Stimulated activated CD8-positive, alpha-beta memory T cell treated with anti-CD3 and anti-CD28 coated beads, Interleukin-12 subunit alpha, Interleukin-12 subunit beta, amount 100 ng/mL, for 24 hours (primary cell): ENCODE results near the gene PTPRG.
A peak's percentile ranks its signal among the peaks of the same experiment; 100 is the strongest.

Experiments used
- DNase-seq: peaks from one replicate; pipeline ENCODE4 v3.0.0-alpha.2; 2020; ENCODE audit errors: extremely low read depth

Gene PTPRG

DNA sequence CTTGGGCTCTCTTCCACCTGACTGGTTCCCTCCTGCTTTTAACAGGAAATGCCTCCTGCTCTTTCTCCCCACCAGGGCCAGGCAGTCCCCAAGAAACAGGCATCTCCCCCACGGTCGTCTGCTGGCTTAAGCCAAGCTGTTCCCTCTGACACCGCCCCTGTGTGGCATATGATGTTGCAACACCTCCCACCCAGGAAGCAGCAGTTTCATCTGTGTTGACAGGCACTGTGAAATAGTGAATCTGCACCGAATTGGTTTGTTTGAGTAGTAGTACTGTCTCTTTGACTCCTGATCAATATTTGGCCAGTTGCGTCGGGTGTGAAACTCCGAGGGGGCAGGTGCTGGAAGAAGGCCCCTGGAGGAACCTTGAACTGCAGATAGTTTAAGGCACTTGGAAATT is 623.2 kb downstream of the PTPRG start:
- no peak for DNase-seq

DNA sequence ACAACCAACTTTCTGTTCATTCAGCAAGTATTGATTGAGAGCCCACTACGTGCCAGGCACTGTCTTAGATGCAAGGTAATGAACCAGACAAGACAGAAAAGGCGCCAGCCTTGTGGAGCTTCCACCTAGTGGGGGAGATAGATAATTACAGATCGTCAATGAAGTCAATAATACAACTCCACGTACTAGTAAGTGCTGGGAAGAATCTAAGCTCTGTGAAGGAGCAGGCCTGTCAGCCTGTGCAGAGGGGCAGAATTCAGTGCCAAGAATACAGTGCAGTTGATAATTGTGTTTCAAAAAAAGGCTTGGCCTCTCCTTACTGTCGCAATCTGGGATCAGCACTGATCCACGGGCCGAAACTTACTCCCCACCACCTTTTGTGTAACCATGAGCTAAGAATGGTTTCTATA is 625.7 kb downstream of the PTPRG start:
- no peak for DNase-seq

DNA sequence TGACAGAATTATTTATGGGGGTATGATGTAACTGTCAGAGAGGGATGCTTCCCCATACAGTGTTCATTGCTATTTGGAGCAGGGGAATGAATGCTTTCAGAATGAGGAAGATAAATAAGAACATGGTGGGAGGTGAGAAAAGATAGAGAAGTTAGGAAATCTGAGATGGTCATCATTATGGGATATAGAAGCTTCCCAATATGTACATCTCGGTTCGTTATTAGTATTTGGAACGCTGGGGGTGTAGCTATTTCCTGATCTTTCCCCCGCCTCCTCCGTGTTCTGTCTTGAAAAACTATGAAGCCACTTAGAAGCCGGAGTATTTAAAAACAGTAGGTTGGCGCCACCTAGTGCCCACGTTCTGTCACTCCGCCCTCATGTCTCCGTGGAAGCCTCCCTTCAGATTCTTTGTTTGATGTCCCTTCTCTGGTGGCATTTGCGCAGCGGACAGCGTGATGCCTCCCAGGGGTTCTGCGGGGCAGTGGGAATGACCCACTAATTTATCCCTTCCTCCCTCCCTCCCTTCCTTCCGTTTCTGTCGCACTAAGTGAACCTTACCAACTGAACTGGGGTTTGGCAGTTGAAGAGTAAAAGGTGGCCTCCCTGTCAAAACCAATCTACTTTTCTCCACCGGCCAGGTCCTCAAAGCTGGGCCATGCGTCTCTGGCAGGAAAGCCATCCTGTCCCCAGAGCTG is 627.5 kb downstream of the PTPRG start:
- peak; percentile 23 for DNase-seq

DNA sequence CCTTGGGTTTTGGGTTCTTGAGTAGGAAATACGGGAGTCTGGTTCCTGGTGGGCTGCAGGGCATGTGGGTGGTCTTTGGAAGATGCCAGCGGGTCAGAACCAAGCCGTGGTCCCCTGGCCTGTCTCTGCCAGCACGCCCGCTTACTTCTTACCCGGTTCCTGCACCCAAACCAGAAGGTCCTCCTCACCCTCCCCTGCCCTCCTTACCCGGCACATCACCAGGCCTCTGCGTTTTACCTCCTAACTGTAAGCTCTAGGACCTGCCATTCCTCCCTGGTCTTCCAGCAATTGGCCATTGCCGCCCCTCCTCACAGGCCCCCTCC is 628.0 kb downstream of the PTPRG start:
- no peak for DNase-seq

DNA sequence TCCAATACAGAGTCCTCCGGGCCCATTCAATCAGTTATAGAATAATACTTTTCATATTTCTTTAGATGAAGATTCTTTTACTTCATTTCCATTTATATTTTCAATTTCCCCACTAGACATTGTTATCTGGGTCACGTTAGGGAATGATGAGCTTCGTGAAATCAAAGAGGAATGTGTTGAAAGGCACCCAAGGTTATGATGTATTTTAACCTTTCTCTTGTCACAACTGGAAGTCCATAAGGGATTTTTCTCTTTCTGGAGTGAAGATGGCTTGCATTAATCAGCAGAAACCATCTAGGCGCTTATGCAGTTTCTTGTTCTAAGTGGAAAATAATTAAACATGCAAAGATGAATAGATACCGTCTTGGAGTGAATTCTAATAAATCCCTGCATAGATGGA is 631.5 kb downstream of the PTPRG start:
- DNase-seq: no peak

DNA sequence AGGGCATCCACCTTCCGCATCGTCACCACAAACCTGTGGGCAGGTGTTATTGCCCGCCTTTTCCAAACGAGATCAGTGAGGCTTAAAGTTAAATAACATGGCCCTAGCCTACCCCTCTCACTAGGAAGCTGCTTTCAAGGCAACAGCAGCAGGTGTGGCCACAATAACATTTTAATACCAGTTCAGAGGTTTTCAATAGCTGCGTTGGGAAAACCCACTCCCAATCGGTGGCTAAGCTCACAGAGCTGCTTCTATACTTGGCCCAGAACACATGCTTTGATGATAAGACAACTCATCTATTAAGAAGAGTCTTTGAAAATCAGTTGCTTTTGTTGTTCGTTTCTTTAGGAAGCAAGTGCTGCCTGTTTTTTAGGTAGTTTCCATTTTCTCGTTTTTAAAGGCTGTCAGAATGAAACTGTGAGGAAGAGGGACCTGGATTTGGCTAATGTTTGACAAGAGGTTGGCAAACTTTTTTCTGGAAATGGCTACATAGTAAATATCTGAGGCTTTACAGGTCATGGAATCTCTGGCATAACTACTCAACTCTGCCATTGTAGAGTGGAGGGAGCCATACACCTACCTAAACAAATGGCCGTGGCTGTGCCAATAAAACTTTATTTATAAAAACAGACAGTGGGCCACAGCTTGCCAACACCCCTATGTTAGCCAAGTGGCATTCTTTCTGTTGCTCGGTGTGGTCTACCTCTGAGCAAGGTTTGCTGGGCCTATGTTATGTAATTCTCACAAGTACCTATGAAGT is 632.4 kb downstream of the PTPRG start:
- DNase-seq: no peak

DNA sequence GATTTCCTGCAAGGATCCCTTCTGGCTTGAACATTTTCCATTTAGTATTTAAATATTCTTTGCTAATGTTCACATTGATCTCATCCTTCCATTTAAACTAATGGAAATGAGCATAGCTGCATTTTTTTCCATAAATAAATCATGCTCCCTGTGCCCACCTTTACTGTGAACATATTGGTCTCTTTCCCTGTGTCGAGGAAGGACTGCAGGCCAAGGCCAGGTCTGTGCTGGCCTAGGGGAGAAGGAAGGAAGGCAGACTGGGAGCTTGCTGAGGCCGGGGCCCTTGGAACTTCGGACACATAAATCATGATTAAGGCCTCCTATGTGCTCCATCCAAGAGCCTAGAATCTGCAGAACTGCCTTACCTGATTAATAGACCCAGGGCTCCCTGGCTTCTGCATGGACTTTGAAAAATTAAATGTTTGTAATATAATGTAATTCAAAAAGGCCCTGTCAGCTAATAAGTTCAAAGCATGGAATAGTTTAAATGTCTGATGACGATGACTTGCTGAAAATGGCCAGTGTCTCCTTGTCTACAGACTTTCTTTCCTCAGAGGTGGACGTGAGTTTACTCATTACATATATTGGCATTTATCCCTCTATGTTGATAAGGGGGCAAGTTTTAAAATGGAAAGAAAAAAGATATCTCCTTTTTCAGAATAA is 636.1 kb downstream of the PTPRG start:
- no peak for DNase-seq

DNA sequence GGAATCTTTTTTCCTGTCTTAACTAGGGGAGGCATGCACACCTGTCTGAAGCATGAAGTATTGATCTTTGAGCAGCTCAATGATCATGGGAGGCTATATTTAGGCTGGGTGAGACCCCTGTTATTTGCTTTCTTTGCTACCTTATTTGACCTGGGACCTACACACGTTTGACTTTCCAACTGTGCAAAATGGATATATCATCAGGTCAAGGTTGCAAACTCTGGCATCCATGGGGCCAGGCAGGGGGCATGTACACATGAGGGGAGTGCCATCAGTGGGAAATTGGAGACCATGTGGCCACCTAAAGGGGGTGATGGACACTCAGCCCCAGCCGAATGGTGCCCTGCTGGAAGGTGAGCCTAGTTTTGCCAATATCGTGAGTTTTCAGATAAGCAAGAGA is 637.8 kb downstream of the PTPRG start:
- DNase-seq: no peak

DNA sequence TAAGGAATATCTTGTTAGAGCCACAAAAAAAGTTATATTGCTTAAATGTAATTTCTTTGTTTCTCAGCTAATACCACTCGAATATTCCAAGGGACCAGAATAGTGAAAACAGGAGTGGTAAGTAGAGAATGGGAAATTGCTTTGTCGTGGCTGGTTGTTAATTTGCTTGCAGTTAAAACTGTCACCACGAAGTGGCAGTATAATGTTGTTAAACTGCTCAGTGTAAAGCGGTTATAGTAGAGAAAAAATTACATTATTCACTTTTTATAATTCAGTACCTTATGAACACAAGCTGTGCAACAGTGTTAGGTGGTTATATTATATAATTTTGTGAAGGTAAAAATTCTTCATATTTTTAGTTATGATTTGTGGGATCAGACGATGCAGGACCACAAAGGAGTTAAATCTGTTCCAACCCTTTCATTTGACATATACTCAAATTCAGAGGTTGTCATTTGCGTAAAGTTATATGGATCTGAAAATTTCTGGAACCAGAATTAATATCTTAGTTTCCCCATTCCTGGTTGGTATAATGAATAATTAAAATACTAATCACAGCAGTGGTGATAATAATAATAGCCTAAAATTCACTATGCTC is 640.2 kb downstream of the PTPRG start:
- no peak for DNase-seq

DNA sequence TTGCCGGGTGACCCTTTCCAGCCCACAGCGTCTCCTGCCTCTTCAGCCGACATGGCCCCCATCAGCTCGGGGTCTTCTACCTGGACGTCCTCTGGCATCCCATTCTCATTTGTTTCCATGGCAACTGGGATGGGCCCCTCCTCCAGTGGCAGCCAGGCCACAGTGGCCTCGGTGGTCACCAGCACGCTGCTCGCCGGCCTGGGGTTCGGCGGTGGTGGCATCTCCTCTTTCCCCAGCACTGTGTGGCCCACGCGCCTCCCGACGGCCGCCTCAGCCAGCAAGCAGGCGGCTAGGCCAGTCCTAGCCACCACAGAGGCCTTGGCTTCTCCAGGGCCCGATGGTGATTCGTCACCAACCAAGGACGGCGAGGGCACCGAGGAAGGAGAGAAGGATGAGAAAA is 641.8 kb downstream of the PTPRG start:
- DNase-seq: no peak

DNA sequence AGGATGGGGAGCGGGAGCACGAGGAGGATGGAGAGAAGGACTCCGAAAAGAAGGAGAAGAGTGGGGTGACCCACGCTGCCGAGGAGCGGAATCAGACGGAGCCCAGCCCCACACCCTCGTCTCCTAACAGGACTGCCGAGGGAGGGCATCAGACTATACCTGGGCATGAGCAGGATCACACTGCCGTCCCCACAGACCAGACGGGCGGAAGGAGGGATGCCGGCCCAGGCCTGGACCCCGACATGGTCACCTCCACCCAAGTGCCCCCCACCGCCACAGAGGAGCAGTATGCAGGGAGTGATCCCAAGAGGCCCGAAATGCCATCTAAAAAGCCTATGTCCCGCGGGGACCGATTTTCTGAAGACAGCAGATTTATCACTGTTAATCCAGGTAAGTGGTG is 642.2 kb downstream of the PTPRG start:
- no peak for DNase-seq

DNA sequence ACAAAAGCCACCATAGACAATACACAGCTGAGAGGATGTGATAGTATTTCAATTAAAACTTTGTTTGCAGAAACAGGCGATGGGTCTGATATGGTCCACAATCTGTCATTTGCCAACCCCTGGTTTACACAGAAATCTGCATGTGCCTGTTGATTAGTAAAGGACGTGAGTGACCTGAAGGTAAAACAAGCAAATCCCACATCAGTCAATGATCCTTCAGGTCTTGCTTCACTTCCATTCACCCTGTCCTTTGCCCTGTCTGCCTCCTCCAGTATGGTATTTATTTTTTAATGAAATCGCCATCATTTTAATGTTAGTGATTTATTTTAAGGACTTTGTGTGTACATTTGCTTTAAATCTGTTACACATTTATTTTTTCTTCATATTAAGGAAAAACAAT is 645.8 kb downstream of the PTPRG start:
- DNase-seq: no peak

DNA sequence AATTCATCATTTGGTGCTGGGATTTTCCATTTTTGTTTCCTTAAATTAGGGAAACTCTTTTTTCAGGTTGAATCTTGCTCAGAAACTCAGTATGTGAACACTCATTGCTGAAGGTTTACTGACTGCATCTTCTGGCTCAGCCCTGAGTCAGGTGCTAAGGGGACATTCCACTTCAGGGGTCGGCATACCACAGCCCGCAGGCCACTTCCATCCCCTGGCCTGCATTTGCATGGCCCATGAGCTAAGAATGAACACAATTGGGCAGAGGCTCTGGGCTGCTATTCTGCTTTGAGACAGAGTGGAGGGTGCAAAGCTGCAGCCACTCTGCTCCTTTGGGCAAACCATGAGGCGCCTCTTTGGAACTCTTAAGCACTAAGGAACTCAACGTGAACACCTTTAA is 647.0 kb downstream of the PTPRG start:
- no peak for DNase-seq

DNA sequence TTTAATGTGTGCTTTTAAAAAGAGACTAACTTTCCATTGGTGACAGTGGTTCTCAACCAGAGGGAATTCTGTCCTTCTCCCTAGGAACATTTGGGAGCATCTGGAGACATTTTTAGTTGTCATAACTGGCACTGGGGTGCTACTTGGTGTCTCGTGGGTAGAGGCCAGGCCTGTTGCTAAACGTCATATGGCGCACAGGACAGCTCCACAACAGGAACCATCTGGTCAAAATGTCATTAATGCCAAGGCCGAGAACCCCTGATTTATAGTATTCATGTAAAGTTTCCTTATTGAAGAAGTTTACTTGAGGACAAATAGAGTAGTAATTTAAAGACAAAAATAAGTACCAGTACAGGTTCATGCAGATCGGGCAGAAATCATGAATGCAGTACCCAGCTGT is 647.7 kb downstream of the PTPRG start:
- DNase-seq: no peak

DNA sequence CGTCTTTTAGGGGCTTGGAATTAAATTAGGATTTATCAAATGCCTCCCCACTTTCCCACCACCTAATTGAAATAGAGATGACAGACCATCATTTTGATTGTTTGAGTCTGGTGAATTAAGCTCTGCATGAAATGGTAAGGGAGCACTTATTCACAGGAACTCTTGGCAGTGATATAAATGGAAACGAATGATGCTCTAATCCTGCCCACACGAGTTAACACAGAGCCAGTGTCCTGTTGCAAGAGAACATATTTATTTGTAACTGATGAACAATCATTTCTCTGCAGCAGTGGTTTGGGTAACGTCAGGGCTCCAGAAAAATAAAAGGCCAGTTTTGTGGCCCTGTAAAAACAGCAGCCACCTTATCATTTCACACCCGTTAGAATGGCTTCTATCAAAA is 648.6 kb downstream of the PTPRG start:
- no peak for DNase-seq

DNA sequence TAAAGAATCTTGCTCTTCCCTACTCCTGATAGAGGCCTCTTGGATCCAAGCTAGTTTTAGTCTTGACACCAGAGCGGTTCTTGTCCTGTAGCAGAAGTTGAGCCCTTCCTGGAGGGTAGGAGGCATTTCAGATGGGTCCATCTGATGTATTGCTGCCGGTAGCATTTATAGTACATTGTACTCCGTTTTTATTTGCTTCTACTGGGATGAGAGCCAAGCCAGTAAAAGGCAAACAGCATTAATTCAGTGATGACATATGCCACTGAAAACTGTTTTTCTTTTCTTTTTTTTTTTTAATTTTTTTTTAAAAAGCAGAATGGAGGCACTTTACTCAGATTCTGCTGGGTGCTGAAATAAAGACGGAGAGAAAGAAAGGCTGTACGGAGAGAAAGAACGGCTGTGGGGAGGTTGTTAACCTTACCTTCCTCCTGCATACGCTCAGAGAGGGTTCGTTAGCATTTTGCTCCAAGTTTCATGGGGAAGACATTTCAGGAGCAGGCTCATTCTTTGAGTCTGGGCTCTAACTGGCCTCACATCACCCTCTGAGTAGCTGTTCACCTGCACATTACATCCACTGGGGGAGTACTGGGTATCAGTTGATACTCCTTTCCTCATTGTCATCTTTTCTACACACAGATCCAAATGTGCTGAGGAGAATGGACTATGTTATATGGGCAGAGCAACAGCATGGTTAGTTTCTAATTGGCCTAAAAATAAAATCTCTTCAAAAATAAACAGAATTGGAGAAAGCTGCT is 650.5 kb downstream of the PTPRG start:
- no peak for DNase-seq

DNA sequence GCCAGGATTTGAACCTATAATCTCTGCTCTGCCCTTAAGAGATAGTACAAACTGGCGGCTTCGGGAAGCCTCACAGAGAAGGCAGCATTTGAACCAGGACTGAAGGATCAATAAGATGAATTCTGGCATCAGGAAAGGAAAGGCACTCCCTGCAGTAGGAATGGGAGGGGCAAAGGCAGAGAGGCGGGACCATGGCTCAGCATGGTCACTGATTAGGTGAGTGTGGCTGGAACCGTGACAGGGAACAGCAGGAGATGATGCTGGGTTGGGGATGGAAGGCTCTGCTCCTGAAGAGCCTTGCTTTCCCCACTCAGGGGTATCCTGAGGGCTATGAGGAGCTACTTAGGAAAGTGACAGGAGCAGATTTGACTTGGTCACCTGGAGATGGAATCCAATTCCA is 653.5 kb downstream of the PTPRG start:
- DNase-seq: no peak

DNA sequence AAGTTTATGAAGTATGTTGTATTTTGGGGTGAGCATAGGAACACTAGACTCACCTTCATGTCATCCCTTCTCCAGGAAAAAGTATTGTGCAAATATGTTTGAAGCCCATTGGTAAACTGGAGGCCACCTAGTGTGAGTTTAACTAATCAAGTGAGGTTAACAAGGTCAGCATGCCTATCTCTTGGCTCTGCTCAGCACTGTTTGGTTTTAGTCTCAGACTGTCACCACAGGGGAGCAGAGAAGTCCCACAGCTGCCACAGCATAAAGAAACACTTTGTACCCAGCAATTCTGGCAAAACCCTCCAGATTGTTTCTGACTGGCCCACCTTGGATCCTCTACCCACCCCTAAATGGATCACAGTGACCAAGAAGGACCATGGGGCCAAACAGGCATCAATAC is 659.2 kb downstream of the PTPRG start:
- no peak for DNase-seq

DNA sequence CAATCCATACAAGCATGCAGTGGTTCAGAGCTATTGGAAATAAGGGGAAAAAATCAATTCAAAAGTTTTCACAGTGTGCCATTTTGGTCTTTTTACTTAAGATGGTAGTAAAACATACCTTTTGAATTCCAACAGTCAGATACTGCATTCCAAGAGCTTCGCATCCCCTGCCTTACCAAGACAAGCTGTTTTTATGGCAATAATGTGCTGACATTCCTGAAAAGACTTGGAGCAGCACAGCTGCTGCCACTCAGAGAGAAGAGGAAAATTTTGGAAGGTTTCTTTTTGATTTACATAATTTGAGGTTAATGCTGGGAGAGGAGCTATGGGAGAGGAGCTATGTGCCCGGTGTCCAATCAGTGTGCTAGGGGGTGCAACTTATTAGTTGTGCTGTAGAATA is 663.7 kb downstream of the PTPRG start:
- DNase-seq: no peak

DNA sequence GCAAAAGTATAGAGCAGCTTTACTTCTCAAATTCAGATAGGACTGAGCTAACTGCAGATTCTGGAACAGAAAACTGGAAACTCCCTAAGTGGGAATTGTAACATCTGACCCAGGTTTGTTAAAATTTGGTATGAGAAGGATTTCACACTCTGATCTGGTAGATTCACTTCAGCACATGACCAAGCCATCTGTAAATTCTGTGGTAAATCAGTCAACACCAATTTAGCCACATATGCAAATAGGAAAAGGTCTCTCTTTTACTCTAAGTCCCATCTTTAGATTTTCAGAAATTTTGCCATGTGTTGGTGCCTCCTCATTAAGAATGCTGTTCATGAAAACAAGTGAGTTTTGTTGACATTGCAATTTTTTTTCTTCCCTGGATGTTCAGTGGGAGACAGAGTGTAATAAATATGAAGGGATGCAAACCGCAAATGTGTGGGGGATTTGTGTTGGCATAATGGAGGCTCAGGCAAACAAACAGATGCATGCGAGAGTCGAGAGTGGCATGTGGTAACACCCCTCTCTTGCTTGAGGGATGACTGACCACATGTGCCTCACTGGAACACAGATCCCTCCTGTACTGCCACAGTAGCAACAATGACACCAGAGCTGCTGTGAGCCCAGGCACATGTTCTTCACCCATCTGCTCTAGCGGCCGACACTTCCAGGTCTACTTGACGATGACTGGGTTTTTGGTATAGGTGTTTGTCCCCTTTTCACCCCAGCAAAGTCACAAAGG is 665.4 kb downstream of the PTPRG start:
- no peak for DNase-seq

DNA sequence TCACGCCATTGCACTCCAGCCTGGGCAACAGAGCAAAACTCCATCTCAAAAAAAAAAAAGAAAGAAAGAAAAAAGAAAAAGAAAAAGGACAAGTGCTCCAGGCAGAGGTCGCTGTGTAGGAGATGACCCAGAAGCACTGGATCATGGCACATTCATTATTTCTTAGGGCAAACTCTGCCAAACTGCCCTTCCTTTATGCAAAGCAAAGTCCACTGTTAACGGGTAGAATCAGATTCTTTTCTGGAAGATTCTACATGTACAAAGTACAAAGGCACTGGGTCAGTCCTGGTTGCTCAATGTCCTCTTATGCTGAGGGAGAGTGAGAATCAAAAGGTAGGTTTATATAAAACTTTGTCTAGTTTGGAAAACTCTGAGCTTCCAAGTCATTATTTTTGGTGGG is 667.1 kb downstream of the PTPRG start:
- no peak for DNase-seq
